ENCODE results near the gene ARHGEF4.
A peak's percentile ranks its signal among the peaks of the same experiment; 100 is the strongest.

Gene ARHGEF4, protein sequence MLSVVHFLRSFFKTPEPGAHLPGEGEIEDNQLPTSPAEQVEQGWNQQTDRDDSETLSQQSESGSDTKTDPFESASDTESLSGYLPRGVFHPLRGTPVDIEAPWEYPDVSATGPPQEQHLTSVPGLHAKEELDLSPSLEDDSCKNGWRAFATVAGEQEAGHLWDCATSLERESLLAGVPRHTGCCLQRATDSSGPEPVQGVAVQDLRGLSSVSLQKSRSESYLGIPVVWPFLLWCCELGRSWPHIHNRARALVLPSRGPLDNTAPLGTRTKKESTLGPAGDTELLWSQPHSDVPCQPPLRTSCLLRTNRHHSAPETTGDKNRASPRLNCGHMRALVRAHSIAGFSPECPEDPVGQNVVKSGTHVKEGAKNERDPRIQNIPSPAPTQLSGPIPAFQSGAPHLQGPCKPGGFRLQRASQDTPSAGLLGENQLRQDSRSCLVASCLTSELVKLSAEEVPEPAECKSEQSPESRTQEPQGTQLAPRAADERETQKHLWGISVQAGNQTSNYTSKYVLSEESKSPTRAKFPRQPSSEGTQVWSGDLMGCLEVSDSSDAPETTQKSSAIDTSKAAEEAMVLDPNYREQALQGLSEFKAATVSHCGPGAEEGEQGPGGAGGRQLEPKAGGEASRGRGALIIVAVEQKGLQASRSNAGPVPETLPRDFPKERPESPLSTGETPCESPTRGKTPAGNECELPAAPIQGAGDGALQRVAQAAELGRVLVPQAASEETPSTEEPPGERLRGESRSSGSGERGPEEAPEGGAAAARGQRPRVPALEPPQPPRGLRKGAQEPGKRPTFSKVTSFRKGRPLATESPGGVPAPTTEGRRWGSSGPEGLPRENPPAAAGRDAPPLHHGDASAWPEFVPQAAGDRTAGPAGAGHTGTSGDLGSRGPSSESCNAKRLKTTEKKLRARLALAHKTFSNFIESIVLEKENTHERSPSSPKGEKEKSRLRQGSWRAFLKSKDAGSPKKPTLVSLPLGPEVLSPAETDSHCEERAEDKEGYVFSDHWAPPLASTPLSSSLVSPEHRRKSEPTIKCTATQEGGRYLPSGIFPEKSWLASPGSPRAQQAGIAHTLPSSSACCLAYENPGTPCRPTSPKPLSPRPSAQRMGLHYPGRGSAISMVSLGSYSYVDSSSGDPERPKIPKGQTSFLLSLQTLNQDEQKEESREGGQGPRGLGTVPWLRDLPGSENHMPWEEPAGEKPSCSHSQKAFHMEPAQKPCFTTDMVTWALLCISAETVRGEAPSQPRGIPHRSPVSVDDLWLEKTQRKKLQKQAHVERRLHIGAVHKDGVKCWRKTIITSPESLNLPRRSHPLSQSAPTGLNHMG (N-terminal part only)

DNA sequence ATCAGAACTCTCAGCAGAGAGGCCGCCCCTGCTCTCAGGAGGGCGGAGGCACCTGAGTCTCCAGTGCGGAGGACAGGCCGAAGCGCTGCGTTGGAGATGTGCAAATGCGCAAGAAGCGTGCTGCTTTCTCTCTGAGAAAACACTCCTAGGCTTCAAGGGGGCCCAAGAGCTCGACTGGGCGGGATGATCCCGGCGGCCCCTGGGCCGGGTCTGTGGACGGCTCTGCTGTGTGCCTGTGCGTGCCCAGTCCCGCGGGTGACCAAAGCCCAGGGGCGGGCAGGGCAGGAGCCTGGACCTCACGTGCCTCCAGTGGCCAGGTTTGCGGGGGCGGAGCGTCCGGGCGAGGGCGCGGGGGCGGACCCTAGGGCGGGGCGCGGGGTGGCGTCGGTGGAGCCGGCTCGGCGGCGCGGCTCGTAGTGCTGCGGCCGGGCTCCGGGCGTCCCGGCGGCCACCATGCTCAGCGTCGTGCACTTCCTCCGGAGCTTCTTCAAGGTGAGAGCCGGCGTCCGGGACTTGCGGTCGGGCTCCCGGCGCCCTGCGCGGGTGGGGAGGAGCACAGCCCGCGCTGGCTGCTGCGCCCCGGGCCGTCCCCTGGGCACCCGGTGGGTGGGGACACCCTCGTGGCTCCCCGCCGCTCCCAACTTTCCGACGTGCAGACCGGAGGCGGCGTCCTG, at the start of gene ARHGEF4:
Gene ARHGEF4, plus strand, starts transcription at position 414 of the 674 bp plus-strand sequence. Its CDS starts 40 bp downstream, at position 454.
- H3K4me3 ChIP-seq (ENCODE audit: low read depth, low read length) = peak within 1 kb of the TSS; percentile 53

- no peak overlapping the region for H3K4me3 ChIP-seq (ENCODE audit: low read depth, low read length)
Observed at GRCh38 chr2:130787841-130788240, 48.9 kb upstream of the ARHGEF4 start.

GRCh38 chr2:130790312-130790711, 46.4 kb upstream of the ARHGEF4 start:
- no peak overlapping the region for H3K4me3 ChIP-seq (ENCODE audit: low read depth, low read length)

DNA sequence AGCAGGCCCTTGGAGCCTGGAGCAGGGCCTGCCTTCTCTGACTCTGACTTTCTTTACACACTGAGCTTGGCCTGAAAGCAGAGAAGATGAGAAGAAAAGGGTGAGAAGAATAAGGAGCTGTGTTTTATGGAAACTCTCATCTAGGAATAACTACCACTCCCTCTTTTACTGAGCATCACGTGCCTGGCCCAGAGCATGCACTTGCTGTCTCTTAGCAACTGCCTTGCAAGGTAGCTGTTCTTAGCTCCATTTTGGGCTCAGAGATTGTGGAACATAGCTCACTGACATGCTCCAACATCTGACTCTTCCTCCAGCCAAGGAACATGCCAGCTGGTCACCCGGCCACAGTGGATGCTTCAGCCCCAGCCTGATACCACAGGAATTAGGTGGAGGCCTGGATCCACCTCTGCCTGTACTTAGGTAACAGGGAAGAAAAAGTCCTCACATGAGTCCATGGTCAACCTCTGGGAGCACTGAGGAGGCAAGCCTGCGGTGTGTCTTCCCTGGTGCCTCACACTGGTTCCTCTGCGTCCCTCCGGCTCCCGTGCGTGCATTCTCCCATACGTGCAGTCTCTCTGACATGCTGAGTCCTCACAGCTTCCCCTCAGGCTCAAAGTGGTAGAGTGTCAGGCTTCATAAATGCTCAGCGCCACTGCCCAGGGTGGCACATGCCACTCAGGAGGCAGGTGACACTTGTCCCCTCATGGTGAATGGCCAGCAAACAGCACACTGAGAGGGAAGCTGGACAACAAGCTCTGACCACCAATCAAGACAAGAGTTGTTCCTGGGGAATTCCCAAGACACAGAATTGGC, 45.7 kb upstream of the ARHGEF4 start:
- no peak overlapping the region for H3K4me3 ChIP-seq (ENCODE audit: low read depth, low read length)

GRCh38 chr2:130791617-130791939, 45.1 kb upstream of the ARHGEF4 start:
- H3K4me3 ChIP-seq (ENCODE audit: low read depth, low read length) = no peak overlapping the region

- no peak overlapping the region for H3K4me3 ChIP-seq (ENCODE audit: low read depth, low read length)
Observed at GRCh38 chr2:130795431-130795830, 41.3 kb upstream of the ARHGEF4 start.

DNA sequence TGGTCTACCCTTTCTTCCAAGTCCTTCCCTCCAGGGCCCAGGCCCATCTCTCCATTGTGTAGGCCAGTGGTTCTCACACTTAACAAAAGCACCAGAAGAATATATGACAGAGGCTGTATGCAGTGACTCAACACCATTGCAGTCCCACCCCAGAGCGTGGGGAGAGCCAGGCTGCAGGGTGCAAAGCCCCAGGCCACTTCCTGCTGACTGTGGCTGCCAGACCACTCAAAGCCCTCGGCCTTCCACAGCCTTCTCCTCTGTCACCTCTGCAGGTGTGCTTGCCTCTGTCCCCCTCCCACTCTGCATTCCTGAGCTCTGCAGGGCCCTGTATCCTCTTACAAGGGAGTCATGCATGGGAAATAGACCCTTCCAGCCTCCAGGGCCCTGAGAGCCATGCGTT, 40.4 kb upstream of the ARHGEF4 start:
- no peak overlapping the region for H3K4me3 ChIP-seq (ENCODE audit: low read depth, low read length)

GRCh38 chr2:130797493-130798435, 39.0 kb upstream of the ARHGEF4 start:
- peak overlapping the region; percentile 62 for H3K4me3 ChIP-seq (ENCODE audit: low read depth, low read length)

GRCh38 chr2:130798472-130799218, 38.1 kb upstream of the ARHGEF4 start:
- H3K4me3 ChIP-seq (ENCODE audit: low read depth, low read length) = peak overlapping the region; percentile 62

- H3K4me3 ChIP-seq (ENCODE audit: low read depth, low read length) = no peak overlapping the region
Observed at GRCh38 chr2:130799295-130799694, 37.4 kb upstream of the ARHGEF4 start.

DNA sequence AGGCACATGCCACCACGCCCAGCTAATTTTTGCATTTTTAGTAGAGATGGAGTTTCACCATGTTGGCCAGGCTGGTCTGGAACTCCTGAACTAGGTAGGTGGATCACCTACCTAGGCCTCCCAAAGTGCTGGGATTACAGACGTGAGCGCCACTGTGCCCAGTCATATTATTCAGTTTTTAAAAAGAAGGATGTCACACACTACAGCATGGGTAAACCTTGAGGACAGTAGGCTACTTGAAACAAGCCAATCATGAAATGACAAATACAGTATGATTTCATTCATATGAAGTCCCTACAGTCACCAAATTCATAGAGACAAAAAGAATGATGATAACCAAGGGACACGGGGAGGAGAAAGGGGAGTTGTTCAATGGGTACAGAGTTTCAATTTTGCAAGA, 31.1 kb upstream of the ARHGEF4 start:
- H3K4me3 ChIP-seq (ENCODE audit: low read depth, low read length) = no peak overlapping the region

DNA sequence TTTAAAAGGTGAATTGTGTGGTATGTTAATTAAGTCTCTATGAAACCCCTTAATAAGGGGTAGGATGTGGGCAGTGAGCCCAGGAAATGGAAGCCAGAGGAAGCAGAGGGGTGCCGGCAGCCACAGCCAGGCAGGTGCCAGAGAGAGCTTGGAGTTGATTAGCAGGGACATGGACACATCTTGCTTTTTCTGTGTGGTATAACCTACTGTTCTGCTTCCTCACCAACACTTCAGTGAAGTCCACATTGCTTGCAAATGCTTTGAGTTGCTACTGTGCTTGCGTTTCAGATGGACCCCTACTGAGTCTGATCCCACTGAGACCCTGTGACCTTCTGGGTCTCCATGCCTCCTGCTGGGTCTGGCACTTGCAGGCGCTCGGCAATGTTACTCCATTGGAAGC, 30.3 kb upstream of the ARHGEF4 start:
- H3K4me3 ChIP-seq (ENCODE audit: low read depth, low read length) = no peak overlapping the region

DNA sequence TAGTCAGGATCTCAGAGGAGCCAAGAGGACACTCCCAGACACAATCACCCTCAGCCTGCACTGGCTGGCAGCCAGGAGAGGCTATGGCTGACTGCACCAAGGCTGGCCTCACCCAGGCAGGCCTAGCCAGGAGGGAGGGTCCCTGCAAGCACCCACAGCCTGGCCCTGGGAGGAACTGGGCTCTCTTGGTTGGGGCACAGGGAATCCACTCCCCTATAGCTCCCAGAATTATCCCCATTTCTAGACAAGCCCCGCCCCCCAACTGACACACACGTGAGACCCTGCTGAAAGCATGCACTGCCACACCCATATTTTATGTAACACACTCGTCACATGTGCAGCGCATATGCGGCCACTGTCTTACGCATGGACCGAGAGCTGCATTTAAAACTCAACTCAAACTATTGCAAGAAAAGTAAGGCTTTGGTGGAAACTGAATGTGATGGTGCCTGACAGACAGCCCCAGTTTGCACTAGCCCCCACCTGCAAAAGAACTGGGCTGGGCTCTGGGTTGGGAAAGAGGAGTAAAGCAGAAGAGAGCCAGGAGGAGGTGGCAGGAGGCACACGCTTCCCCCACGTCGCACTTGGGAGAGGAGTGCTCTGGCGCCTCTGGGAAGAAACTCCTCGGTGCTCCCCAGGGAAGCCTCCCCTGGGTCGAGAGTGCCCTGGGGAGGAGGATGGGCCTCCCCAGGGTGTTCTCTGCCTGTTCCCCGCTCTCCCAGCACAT, 28.9 kb upstream of the ARHGEF4 start:
- H3K4me3 ChIP-seq (ENCODE audit: low read depth, low read length) = no peak overlapping the region

DNA sequence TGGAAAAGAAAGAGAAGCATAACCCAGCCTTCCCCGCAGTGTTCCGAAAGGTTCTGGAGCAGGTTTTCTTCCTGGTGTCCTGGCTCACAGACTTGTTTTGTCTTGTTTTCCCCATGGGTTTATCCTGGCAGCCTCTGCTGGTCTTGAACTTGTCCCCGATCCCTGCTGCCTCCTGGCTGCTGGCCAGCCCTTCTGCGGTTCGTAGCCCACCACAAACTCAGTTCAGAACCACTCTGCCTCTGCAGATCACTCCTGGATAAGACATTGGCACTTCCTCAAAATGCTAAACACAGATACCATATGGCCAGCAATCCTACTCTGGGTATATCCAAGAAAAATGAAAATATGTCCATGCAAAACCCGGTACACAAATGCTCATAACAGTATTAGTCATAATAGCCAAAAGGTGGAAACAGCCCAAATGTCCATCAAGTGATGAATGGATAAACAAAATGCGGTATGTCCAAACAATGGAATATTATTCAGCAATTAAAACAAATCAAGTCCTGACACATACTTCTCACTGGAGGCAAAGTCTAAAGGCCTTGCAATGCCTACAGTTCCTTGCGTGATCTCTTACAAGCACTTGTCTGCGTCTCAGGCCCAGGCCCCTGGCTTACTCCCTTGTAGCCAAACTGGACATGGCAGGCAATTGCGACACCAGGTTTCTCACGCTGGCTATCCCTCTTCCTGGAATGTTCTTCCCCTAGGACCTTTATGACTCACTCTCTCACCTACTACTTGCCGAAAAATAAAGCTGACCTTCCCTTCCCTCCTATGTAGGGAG, 28.0 kb upstream of the ARHGEF4 start:
- H3K4me3 ChIP-seq (ENCODE audit: low read depth, low read length) = no peak overlapping the region

GRCh38 chr2:130810490-130810889, 26.2 kb upstream of the ARHGEF4 start:
- no peak overlapping the region for H3K4me3 ChIP-seq (ENCODE audit: low read depth, low read length)

DNA sequence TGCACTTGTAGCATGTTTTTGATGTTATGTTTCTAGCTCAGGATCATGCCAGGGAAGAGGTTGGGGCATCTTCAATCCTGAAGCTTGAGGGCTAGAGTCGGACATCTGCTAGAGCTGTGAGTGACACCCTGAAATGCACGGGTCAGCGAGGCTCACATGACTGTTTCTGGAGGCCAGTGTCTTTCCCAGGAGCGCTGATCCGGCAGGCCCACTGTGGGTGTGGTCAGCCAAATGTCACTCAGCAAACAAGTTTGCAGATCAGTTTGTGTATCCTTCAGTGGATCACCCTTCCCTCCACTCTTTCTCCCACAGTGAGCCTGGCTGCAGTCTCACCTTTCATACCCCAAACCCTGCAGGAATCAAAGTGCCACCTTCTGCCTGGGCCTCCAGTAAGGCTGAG, 23.0 kb upstream of the ARHGEF4 start:
- H3K4me3 ChIP-seq (ENCODE audit: low read depth, low read length) = no peak overlapping the region

Measured in iPS-11a (cell line).